ENCODE measurements around the gene MEGF10.

Gene MEGF10

DNA sequence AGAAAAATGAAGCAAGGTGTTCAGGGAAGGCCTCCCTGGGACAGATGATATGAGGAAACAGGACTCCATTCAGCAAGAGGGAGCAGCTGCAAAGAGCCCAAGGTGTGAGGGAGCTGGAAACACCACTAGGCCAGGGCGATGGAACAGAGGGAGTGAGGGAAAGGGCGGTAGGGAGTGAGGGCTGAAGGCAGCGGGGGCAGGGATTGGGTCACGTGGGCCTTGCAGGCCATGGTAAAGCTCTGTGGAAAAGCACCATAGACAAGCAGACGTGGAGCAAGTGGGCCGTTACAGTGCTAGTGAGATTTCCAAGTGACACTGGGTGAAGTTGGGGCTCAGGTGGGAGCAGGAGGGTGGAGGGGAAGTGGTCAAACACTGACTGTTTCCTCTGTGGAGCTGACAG is 216.0 kb downstream of the MEGF10 start:
- TF ChIP-seq, protein P1, sequence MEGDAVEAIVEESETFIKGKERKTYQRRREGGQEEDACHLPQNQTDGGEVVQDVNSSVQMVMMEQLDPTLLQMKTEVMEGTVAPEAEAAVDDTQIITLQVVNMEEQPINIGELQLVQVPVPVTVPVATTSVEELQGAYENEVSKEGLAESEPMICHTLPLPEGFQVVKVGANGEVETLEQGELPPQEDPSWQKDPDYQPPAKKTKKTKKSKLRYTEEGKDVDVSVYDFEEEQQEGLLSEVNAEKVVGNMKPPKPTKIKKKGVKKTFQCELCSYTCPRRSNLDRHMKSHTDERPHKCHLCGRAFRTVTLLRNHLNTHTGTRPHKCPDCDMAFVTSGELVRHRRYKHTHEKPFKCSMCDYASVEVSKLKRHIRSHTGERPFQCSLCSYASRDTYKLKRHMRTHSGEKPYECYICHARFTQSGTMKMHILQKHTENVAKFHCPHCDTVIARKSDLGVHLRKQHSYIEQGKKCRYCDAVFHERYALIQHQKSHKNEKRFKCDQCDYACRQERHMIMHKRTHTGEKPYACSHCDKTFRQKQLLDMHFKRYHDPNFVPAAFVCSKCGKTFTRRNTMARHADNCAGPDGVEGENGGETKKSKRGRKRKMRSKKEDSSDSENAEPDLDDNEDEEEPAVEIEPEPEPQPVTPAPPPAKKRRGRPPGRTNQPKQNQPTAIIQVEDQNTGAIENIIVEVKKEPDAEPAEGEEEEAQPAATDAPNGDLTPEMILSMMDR (IDR thresholded peaks at IDR 0.05): no peak

DNA sequence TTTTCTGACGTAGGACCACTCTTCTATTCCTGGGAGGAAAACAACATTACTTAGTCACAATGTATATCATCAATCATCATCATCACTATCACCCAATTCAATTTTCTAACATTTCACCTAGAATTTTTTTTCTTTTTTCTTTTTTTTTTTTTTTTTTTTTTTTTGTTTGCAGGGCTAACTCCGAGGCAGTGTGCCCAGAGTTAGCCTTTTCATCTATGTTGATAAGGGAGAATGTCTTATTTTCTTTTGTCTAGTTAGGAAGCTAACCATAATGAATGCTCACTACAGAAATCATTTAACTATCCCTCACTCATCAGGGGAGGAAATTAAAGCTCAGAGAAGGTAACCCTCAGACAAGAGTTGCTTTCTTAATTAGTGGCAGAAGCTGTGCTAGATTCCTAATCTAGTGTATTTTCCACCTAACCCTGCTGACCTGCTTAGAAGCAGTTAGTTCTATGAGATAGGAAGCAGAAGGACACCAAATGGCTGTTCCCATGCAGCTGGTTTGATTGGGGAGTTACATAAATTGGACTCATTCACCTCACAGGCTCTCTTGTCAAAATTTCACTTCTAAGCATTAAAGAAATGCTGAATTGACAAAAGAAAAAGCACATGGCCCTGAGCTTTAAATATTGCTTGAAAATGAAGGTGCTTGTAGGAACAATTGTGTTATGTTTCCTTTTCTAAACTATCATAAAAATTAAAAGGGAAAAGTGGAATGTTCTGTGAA is 218.2 kb downstream of the MEGF10 start:
- Histone ChIP-seq H3K4me1 (ENCODE audit: control insufficient read depth in 1 of 2, insufficient read depth in 1 of 2, low read depth in 1 of 2, low read length in 1 of 2) (peaks cover 0 to 12% of the 10 kb centered on the region in 2 experiments), H3K4me3 (ENCODE audit: low read depth in 1 of 2, low read length in 1 of 2) (no peak overlapping the region), H3K9me3 (no peaks in the 10 kb centered on the region), H3K27ac (no peak overlapping the region), H3K36me3 (no peaks in the 10 kb centered on the region), H3K27me3 (peaks cover 4% of the 10 kb centered on the region)
- TF ChIP-seq, protein P1 (IDR thresholded peaks at IDR 0.05): no peak

More for the DNA sequence above, 216.0 kb downstream of the MEGF10 start:
- no peaks in the 10 kb centered on the region for H3K9me3 ChIP-seq
- no peak overlapping the region for H3K27ac ChIP-seq
- H3K27me3 ChIP-seq: peaks cover 2% of the 10 kb centered on the region
- peaks cover 0 to 12% of the 10 kb centered on the region in 2 experiments for H3K4me1 ChIP-seq (ENCODE audit: control insufficient read depth in 1 of 2, insufficient read depth in 1 of 2, low read depth in 1 of 2, low read length in 1 of 2)
- H3K4me3 ChIP-seq (ENCODE audit: low read depth in 1 of 2, low read length in 1 of 2): no peak overlapping the region
- H3K36me3 ChIP-seq: no peaks in the 10 kb centered on the region
